ENCODE results near the gene MAK. TPM values are rescaled to one million over a fixed set of nuclear protein-coding genes. Genes with fewer than 3 reads are reported as not detected.
"Not testable (repeated sequence)": the region's sequence is repeated elsewhere in the genome, so short reads cannot be mapped to it uniquely, and the experiment has no call there.

Gene MAK, protein sequence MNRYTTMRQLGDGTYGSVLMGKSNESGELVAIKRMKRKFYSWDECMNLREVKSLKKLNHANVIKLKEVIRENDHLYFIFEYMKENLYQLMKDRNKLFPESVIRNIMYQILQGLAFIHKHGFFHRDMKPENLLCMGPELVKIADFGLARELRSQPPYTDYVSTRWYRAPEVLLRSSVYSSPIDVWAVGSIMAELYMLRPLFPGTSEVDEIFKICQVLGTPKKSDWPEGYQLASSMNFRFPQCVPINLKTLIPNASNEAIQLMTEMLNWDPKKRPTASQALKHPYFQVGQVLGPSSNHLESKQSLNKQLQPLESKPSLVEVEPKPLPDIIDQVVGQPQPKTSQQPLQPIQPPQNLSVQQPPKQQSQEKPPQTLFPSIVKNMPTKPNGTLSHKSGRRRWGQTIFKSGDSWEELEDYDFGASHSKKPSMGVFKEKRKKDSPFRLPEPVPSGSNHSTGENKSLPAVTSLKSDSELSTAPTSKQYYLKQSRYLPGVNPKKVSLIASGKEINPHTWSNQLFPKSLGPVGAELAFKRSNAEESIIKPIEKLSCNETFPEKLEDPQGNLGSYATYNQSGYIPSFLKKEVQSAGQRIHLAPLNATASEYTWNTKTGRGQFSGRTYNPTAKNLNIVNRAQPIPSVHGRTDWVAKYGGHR
- total RNA-seq: 1 to 10 TPM in 1 of 2 donors, under 1 TPM in 1; 0.09 to 1.8 TPM

DNA sequence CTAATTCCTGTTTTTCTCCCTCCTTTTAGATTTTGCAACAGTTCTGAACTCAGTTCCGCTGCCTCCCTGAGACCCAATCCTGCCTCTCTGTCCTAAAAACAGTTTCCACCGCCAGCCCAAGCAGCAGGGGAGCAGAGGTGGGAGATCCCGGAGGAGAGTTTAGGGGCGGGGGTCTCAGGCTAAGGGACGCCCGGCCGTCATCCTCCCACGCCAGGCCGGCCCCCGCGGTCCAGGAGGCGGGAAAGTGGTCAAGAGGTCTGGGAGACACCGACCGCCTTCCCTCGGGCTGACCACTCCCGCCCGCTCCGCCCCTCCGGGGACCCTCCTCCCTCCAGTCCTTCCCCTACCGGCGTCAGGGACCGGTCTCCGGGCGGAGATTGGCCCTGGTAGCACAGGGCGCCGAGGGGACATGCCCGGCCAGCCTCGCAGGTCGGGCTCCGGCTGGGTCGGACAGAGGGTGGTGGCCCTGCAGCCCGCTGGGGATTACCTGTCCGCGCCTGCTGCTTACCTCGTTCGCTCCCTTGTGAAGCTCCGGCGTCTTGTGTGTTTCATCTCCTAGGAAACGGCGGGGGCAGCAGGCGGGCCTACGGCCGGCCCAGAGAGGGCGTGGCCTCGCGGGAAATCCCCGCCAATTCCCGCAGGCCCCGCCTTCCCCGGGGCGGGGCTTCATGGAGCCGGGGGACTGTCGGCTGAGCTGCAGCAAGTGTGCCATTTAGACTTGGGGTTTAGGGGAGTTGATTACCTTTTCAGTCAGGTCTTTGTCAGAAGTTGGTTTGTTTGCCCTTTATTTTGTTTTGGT lies at the start of gene MAK:
Gene MAK, minus strand, starts transcription at position 545 of the 799 bp plus-strand sequence. CDS start 7,891 bp downstream, outside the sequence.
- Histone ChIP-seq H3K27me3 (replicated peaks; ENCODE audit: insufficient read depth) (no peaks in the 10 kb centered on the region), H3K36me3 (no peaks in the 10 kb centered on the region), H3K9me3 (no peaks in the 10 kb centered on the region), H3K4me3 (peak within 1 kb of the TSS; percentile 45 to 57), H3K27ac (peak within 1 kb of the TSS; percentile 51 to 57), H3K4me1 (replicated peaks) (no peaks in the 10 kb centered on the region)
- peak; percentile 90 for DNase-seq (ENCODE audit: low spot score)
- WGBS: under 1% methylated on average over 41 of the region's 53 CpGs
- TF ChIP-seq POLR2AphosphoS5 (IDR thresholded peaks at IDR 0.05) (peak; percentile 91), POLR2A (IDR thresholded peaks at IDR 0.05) (peak; percentile 73)
- TF ChIP-seq, protein P1, sequence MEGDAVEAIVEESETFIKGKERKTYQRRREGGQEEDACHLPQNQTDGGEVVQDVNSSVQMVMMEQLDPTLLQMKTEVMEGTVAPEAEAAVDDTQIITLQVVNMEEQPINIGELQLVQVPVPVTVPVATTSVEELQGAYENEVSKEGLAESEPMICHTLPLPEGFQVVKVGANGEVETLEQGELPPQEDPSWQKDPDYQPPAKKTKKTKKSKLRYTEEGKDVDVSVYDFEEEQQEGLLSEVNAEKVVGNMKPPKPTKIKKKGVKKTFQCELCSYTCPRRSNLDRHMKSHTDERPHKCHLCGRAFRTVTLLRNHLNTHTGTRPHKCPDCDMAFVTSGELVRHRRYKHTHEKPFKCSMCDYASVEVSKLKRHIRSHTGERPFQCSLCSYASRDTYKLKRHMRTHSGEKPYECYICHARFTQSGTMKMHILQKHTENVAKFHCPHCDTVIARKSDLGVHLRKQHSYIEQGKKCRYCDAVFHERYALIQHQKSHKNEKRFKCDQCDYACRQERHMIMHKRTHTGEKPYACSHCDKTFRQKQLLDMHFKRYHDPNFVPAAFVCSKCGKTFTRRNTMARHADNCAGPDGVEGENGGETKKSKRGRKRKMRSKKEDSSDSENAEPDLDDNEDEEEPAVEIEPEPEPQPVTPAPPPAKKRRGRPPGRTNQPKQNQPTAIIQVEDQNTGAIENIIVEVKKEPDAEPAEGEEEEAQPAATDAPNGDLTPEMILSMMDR (IDR thresholded peaks at IDR 0.05): no peak
- intact Hi-C loops (cut with DNase I): no loop called here

DNA sequence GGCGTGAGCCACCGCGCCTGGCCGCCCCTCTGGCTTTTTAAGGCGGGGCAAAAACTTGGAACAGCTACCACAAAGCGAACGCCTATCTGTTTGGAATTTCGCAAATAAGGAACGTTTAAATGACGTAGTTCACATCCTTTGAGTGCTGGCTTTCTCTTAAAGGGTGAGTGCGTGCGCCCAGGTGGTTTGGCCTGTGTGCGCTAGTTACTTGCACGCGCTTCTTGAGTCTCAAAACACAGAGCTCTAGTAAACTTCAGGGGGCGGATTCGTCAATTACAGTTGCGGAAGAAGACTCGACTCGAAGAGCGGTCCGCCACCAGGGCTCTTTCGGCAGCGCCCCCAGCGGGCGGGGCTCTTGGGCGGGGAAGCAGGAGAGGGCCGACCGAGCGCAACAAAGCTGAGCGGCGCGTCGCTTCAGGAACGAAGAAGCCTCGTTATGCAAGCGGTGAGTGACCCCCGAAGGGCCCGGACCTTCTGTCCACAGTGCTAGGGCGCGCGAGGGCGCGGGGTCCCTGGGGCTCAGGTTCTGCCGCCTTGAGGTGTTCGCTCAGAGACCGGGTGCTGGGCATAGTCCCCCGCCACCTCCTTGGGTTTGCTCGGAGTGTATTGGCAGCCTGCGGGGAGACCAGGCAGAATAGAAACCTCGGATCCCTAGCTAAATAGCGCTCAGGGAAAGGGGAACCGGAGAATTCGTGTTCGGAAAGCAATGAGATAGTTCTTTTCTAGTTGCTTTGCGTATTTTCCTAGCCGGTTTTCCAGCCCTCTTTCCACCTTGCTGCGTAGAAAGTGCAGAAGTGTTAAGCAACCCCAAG lies 48.6 kb upstream of the MAK start, which contains the start of gene SYCP2L:
Gene SYCP2L, plus strand, starts transcription at position 362 of the 812 bp plus-strand sequence. Its CDS starts 75 bp downstream, at position 437.
- Histone ChIP-seq H3K4me3 (peak within 1 kb of the TSS in 1 of 2 donors; percentile 8), H3K9me3 (no peaks in the 10 kb centered on the region), H3K27ac (no peak within 1 kb of the TSS), H3K36me3 (no peaks in the 10 kb centered on the region), H3K4me1 (replicated peaks) (no peaks in the 10 kb centered on the region), H3K27me3 (replicated peaks; ENCODE audit: insufficient read depth) (peaks cover 16% of the 10 kb centered on the region)
- DNase-seq (ENCODE audit: low spot score): no peak
- intact Hi-C loops (cut with DNase I): no loop called here
- TF ChIP-seq, protein P1 (IDR thresholded peaks at IDR 0.05): no peak
- TF ChIP-seq POLR2A (IDR thresholded peaks at IDR 0.05) (no peak), POLR2AphosphoS5 (IDR thresholded peaks at IDR 0.05) (no peak)
- WGBS: 4% methylated on average over 40 of the region's 58 CpGs

DNA sequence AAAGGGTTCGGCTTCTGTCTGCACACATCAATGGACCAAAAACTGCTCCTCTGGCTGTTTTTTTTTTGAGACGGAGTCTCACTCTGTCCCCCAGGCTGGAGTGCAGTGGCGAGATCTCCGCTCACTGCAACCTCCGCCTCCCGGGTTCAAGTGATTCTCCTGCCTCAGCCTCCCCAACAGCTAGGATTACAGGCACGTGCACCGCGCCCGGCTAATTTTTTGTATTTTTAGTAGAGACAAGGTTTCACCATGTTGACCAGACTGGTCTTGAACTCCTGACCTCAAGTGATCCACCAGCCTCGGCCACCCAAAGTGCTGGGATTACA lies 48.0 kb upstream of the MAK start:
- H3K36me3 ChIP-seq; H3K4me1 ChIP-seq (replicated peaks); H3K27ac ChIP-seq; intact Hi-C loops (cut with DNase I); H3K9me3 ChIP-seq; DNase-seq (ENCODE audit: low spot score): not testable (repeated sequence)
- 20% methylated on average over 11 of the region's 11 CpGs for WGBS
- H3K4me3 ChIP-seq: peak overlapping the region in 1 of 2 donors; percentile 8
- H3K27me3 ChIP-seq (replicated peaks; ENCODE audit: insufficient read depth): peaks cover 20% of the 10 kb centered on the region

DNA sequence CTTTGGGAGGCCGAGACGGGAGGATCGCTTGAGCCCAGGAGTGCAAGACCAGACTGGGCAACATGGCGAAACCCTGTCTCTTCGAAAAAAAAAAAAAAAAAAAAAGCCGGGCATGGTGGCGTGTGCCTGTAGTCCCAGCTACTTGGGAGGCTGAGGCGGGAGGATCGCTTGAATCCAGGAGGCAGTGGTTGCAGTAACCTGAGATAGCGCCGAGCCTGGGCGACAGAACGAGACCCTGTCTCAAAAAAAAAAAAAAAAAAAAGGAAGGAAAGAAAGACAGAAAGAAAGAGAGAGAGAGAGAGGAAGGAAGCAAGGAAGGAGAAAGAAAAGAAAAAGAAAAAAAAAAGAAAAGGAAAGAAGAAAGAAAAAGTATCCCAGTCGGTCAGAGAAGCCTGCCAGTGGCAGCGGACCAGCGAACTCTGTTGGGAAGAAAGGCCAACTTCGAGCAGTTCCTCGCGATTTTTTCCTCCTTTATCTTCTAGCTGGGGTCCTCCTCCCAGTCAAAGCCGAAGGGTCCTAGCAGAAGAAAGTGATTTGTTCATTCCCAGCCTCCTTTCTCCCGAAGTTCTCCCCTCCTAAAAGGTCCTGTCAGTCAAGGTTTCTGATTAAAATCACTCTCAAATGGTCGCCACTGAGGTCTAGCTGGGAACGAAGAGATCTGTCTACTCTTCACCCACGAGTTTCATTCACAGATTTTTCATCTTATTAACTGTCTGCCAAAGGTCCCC lies 46.1 kb upstream of the MAK start:
- peaks cover 20% of the 10 kb centered on the region for H3K27me3 ChIP-seq (replicated peaks; ENCODE audit: insufficient read depth)
- 20% methylated on average over 24 of the region's 24 CpGs for WGBS
- DNase-seq (ENCODE audit: low spot score): no peak
- intact Hi-C loops (cut with DNase I): no loop called here
- no peak overlapping the region for H3K27ac ChIP-seq
- H3K4me3 ChIP-seq: no peak overlapping the region
- no peaks in the 10 kb centered on the region for H3K4me1 ChIP-seq (replicated peaks)
- TF ChIP-seq, protein P1 (IDR thresholded peaks at IDR 0.05): no peak
- TF ChIP-seq POLR2AphosphoS5 (IDR thresholded peaks at IDR 0.05) (no peak), POLR2A (IDR thresholded peaks at IDR 0.05) (no peak)
- no peaks in the 10 kb centered on the region for H3K36me3 ChIP-seq
- H3K9me3 ChIP-seq: no peaks in the 10 kb centered on the region
